ENCODE measurements around the gene OCA2.

The OCA2 gene

GRCh38 chr15:27932600-27932999, 166.5 kb downstream of the OCA2 start:
- no peak for DNase-seq (ENCODE audit: low spot score)
- TF ChIP-seq, protein P1, sequence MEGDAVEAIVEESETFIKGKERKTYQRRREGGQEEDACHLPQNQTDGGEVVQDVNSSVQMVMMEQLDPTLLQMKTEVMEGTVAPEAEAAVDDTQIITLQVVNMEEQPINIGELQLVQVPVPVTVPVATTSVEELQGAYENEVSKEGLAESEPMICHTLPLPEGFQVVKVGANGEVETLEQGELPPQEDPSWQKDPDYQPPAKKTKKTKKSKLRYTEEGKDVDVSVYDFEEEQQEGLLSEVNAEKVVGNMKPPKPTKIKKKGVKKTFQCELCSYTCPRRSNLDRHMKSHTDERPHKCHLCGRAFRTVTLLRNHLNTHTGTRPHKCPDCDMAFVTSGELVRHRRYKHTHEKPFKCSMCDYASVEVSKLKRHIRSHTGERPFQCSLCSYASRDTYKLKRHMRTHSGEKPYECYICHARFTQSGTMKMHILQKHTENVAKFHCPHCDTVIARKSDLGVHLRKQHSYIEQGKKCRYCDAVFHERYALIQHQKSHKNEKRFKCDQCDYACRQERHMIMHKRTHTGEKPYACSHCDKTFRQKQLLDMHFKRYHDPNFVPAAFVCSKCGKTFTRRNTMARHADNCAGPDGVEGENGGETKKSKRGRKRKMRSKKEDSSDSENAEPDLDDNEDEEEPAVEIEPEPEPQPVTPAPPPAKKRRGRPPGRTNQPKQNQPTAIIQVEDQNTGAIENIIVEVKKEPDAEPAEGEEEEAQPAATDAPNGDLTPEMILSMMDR (IDR thresholded peaks at IDR 0.05; ENCODE audit: extremely low read depth, missing control alignments) = no peak

DNA sequence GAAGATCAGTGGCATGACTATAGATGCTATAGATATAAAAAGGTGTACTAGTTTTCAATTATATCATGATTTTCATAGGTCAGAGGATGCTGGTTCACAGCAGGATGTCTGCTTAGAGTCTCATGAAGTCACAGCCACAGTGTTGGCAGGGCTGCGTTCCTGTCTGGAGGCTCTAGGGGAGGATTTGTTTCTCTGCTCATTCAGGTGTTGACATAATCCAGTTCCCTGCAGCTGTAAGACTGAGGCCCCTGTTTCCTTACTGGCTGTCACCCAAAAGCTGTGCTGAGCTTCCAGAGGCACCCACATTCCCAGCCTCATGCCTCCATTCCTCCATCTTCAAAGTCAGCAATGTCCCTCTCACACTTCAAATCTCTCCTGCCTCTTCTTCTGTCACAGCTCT, 170.7 kb downstream of the OCA2 start:
- no peak for DNase-seq (ENCODE audit: low spot score)
- TF ChIP-seq, protein P1 (IDR thresholded peaks at IDR 0.05; ENCODE audit: extremely low read depth, missing control alignments) = no peak

DNA sequence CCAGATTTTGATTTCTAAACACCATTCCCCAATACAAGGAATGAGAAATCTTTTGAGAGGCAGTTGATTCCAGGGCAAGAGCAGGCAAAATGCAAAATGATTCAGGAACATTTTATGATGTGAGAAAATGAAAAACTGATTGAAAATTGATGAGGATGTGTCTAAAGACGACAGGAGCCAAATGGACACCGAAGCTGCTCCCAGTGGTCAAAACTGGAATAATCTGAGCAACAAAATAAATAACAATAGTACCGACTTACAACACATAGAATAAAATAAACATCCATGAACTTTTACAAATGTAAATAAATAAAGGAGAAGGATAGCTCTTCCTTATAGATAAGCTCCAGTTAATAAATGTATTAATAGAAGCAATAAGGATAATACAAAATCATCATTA, 186.8 kb downstream of the OCA2 start:
- DNase-seq (ENCODE audit: low spot score) = no peak
- TF ChIP-seq, protein P1 (IDR thresholded peaks at IDR 0.05; ENCODE audit: extremely low read depth, missing control alignments) = no peak

- no peak for DNase-seq (ENCODE audit: low spot score)
- TF ChIP-seq, protein P1 (IDR thresholded peaks at IDR 0.05; ENCODE audit: extremely low read depth, missing control alignments) = no peak
Observed at GRCh38 chr15:27906802-27907201, 192.3 kb downstream of the OCA2 start.

DNA sequence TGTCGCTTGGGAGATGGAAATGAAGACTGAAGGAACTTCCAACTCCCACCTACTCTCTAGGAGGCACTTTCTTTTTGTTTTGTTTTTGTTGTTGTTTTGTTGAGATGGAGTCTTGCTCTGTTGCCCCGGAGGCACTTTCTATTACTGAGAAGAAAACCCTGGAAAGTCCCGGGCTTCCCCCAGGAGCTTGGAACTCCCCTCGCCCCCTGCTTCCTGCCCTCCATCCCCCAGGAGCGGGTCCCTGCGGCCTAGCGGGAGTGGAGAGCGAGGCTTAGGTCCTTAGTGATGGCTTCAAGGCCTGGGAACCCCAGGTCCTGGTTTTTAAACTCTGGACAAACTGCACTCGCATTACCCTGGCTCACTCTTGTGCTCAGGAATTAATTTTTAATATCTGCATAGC, 195.7 kb downstream of the OCA2 start:
- TF ChIP-seq, protein P1 (IDR thresholded peaks at IDR 0.05; ENCODE audit: extremely low read depth, missing control alignments) = no peak
- DNase-seq (ENCODE audit: low spot score) = no peak

DNA sequence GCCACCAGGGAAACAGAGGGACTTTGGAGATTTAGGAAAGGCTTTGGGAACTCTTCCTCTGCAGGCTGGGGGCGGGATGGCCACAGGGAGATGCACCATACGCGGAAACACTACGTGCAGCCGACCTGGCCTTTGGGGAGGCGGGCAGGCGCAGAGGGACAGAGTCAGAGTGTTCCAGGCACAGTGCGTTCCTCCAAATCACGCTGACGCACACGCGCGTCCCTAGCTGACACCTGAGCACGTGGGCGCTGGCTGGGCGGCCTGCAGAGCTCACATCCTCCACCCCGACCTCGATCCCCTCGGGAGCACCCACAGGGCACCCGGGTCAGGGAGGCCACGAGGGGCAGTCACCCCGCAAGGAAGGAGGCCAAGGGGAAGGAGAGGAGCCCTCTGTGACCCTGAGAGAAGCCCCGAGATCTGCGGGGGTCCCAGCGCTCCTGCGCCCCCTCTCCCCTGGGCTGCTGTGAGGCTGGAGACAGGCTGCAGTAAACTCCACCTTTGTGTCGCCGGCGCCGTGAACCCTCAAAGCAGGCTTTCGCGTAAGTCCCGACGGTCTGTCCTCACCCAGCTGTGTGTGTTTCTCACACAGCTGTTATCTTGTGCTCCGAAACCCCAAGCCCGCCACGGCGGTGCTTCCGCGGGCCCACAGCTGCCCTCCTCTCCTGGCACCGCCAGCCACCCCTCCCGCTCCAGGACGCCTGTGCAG, 196.3 kb downstream of the OCA2 start:
- DNase-seq (ENCODE audit: low spot score) = no peak
- TF ChIP-seq, protein P1 (IDR thresholded peaks at IDR 0.05; ENCODE audit: extremely low read depth, missing control alignments) = no peak

GRCh38 chr15:27899583-27900285, 199.4 kb downstream of the OCA2 start:
- TF ChIP-seq, protein P1 (IDR thresholded peaks at IDR 0.05; ENCODE audit: extremely low read depth, missing control alignments) = no peak
- no peak for DNase-seq (ENCODE audit: low spot score)

All from GM20000 (cell line).